DMS 273 treated with DMSO at 0.1 percent for 48 hours (cell line): Measurements from ENCODE around the gene CAPZA3.
"Not testable (repeated sequence)": the region's sequence is repeated elsewhere in the genome, so short reads cannot be mapped to it uniquely, and the experiment has no call there.

ENCODE experiments used
- DNase-seq: peaks from one replicate; lab custom pipeline; 2025; lab: John Stamatoyannopoulos, UW

Gene CAPZA3

DNA sequence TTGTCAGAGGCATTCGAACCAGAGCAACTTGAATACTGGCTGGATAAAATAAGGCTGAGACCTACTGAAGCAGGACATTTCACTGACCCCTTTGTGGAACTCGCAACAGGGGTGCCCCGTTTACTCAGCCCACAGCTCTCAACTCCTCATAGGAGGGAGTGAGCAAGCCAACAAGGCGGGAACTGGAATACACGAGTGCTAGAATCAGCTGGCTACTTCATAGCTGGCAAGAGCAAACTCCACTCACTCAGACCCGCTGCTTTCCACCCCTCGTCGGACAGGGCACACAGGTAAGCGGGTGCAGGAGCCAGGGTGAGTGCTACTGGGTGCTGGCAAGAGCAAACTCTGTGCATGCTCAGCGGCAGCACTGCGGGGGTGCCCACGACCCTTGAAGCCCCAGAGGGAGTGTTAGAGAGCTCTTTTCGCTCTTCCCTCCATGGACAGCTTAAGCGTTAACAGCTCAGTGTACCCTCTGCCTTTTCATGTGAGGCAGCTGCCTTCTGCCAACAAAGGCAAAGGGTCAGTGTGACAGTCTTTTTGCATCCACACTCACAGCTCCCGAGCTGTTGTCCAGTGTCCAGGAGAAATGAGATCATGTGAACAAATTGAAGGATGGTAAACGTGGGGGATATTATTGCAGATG is 15.7 kb downstream of the CAPZA3 start:
- DNase-seq, result no peak

DNA sequence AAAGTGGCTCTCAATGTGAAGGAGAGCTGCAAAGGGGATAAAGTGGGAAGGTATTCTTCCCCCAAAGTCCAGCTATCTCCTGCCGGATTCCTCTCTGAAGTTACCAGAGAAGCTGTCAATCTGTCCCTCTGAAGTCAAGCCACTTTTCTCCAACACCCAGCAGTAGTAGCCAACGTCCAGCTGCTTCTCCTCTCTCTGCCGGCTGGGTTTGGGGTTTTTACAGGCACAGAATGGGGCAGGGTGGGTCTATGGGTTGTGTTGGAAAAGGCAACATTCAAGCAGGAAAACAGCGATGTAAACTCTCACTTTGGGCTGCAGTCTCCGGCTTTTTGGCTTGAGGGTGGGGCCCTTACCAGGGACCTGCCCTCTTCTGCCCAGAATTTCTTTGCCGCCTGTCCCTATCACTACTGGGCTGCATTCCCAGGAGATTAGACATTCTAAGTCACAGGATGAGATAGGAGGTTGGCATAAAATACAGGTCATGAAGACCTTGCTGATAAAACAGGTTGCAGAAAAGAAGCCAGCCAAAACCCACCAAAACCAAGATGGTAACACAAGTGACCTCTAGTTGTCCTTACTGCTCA is 16.3 kb downstream of the CAPZA3 start:
- no peak for DNase-seq

DNA sequence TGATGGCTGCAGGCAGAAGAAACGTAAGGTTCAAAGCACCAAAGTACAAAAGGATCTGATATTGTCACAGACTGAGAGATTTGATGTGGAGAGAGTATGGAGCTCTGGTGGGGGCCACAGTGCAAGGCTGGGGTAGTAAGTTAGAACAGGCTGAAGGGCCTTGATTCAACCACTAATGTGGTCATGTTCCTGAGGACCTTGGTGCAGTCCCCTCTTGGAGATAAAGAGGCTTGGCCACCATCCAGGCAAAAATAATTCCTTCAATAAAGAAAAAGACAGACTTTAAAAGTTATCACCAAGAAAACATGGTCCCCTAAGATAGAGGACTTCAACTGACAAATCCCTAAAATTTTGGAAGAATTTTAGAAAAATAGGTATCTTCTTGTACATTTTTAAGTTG is 17.4 kb downstream of the CAPZA3 start:
- DNase-seq, result no peak

DNA sequence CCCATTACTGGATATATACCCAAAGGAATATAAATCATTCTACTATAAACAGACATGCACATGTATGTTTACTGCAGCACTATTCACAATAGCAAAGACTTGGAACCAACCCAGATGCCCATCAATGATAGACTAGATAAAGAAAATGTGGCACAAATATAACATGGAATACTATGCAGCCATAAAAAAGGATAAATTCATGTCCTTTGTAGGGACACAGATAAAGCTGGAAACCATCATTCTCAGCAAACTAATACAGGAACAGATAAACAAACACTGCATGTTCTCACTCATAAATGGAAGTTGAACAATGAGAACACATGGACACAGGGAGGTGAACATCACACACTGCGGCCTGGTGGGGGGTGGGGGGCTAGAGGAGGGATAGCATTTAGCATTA is 28.6 kb downstream of the CAPZA3 start:
- DNase-seq, result not testable (repeated sequence)

DNA sequence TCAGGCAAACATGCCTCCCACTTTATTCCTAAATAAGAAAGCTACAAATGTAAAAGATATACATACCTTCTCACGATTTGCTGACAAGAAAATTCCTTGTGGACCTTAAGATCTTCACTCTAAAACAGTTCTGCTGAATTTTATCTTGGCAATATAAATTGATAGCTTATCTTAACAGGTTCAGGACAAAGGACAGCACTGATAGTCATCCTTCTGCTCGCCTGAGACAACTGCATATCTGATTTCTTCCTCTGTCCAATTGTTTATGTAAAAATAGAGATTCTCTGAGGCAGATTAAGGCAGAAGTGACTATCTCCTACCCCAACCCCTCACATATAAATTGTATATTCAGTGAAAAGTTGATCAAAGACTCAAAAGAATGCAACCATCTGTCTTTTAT is 44.9 kb downstream of the CAPZA3 start:
- no peak for DNase-seq

DNA sequence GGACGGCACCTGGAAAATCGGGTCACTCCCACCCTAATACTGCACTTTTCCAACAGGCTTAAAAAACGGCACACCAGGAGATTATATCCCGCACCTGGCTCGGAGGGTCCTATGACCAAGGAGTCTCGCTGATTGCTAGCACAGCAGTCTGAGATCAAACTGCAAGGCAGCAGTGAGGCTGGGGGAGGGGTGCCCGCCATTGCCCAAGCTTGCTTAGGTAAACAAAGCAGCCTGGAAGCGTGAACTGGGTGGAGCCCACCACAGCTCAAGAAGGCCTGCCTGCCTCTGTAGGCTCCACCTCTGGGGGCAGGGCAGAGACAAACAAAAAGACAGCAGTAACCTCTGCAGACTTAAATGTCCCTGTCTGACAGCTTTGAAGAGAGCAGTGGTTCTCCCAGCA is 47.5 kb downstream of the CAPZA3 start:
- DNase-seq, result not testable (repeated sequence)
